HG03095 (cell line): ENCODE measurements around the gene ELP1.

Experiments used
- ATAC-seq: cut with Tn5 transposase; IDR thresholded peaks from one replicate; pipeline ENCODE4 v1.9.1; 2021; ENCODE audit warnings: moderate library complexity; ENCODE audit not compliant: unreplicated experiment

The ELP1 gene

DNA sequence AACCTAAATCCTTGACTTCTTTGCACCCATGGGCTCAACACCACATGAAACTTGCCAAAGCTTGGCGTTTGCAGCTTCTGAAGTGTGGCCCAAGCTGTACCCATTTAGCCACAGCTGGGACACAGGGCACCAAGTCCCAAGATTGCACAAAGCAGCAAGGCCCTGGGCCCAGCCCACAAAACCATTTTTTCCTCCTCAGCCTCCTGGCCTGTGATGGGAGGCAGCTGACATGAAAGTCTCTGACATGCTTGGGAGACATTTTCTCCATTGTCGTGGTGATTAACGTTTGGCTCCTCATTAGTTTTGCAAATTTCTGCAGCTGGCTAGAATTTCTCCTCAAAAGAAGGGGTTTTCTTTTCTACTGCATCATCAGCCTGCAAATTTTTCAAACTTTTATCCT is 110.1 kb downstream of the ELP1 start:
- ATAC-seq = no peak
